Right atrium auricular region (tissue), 2 donors: ENCODE data around the gene ADK. TPM values are rescaled to one million over a fixed set of nuclear protein-coding genes. Genes with fewer than 3 reads are reported as not detected.
"Not testable (repeated sequence)": the region's sequence is repeated elsewhere in the genome, so short reads cannot be mapped to it uniquely, and the experiment has no call there.

Source experiments
- DNase-seq: peaks from one replicate; pipeline ENCODE4 v3.0.0-alpha.2; 2019; ENCODE audit warnings: low spot score
- H3K27ac ChIP-seq, 2 donors: fragments of 200-600 bp; sonication (generic); 1 replicate in 1 of 2; 2 replicates in 1 of 2; pipeline ENCODE4 v1.5.1; 2016 to 2019
- H3K27me3 ChIP-seq, 2 donors: fragments of 200-600 bp; sonication (generic); one replicate each; pipeline versions ENCODE4 v1.5.1 to v1.6.0; 2017 to 2019
- H3K36me3 ChIP-seq: fragments of 200-600 bp; sonication (generic); one replicate; pipeline ENCODE4 v1.5.1; 2016
- H3K4me1 ChIP-seq, 2 donors: fragments of 200-600 bp; sonication (generic); one replicate each; pipeline versions ENCODE4 v1.5.1 to v1.6.0; 2017 to 2019
- H3K4me3 ChIP-seq, 2 donors: fragments of 200-600 bp; sonication (generic); 1 replicate in 1 of 2; 2 replicates in 1 of 2; pipeline ENCODE4 v1.5.1; 2017 to 2019; ENCODE audit warnings: mild to moderate bottlenecking in 1 of 2, moderate library complexity in 1 of 2
- H3K9me3 ChIP-seq, 2 donors: fragments of 200-600 bp; sonication (generic); one replicate each; pipeline ENCODE4 v1.5.1; 2019
- total RNA-seq, 2 donors: library from RNA; depleted of rRNA; stranded (reverse); fragments of >200 nt; gene quantifications; one replicate each; pipeline ENCODE4 v1.1.0, GENCODE V29; 2016
- TF ChIP-seq, protein P1 (sequence below), 2 donors: fragments of 200-600 bp; sonication (generic); IDR thresholded peaks; one replicate each; pipeline ENCODE4 v1.5.1; 2019; ENCODE audit warnings: antibody characterized with exemption in 2 of 2

Gene ADK
- total RNA-seq, 2 donors from 2014 or later: 23.7 to 31.6 TPM

DNA sequence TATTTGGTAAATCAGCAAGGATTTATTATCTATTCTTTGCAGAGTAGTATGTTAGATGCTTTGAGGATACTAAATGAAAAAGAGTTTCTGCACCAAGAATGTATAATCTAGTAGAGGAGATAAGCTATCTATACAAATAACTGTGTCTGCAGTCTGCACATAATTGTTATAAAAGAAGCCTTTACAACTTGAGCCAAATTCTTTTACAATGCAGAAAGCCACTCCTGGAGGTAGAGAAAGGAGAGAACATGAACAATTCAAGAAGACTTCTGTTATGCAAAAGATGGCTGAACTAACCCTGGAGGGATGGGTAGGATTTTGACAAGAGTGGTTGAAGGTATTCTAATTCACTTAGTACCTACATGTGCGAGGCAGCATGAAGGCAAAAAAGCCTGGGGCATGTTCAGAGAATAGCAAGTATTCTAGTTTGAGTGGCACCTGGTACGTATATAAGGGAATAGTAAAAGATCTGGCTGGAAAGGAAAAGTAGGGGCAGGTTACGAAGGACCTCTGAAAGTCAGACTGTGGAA, 424.2 kb downstream of the ADK start:
- Histone ChIP-seq H3K4me1 (no peaks in the 10 kb centered on the region), H3K27ac (no peak overlapping the region), H3K27me3 (no peaks in the 10 kb centered on the region), H3K4me3 (no peak overlapping the region), H3K9me3 (no peaks in the 10 kb centered on the region), H3K36me3 (no peaks in the 10 kb centered on the region)
- DNase-seq: no peak
- TF ChIP-seq, protein P1, sequence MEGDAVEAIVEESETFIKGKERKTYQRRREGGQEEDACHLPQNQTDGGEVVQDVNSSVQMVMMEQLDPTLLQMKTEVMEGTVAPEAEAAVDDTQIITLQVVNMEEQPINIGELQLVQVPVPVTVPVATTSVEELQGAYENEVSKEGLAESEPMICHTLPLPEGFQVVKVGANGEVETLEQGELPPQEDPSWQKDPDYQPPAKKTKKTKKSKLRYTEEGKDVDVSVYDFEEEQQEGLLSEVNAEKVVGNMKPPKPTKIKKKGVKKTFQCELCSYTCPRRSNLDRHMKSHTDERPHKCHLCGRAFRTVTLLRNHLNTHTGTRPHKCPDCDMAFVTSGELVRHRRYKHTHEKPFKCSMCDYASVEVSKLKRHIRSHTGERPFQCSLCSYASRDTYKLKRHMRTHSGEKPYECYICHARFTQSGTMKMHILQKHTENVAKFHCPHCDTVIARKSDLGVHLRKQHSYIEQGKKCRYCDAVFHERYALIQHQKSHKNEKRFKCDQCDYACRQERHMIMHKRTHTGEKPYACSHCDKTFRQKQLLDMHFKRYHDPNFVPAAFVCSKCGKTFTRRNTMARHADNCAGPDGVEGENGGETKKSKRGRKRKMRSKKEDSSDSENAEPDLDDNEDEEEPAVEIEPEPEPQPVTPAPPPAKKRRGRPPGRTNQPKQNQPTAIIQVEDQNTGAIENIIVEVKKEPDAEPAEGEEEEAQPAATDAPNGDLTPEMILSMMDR (IDR thresholded peaks at IDR 0.05): no peak

DNA sequence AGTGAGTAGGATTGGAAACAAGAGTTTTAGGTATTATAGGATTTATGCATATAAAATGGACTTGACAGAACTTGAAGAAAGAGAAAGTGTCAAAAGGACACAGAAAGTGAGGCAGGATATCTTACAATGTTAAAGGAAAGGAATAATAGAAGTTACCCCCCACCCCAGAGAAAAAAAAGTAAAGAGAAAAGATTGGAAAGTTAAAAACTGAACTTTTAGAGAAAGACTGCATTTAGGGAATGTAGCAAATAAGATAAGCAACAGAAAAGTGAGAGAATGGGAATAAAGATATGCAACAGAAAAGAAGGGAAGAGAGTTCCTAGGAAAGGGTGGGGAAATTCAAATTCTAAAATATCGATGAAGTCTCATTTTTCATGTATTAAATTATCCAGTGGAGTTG, 424.9 kb downstream of the ADK start:
- Histone ChIP-seq H3K4me1 (no peaks in the 10 kb centered on the region), H3K4me3 (no peak overlapping the region), H3K36me3 (no peaks in the 10 kb centered on the region), H3K27ac (no peak overlapping the region), H3K27me3 (no peaks in the 10 kb centered on the region), H3K9me3 (no peaks in the 10 kb centered on the region)
- TF ChIP-seq, protein P1 (IDR thresholded peaks at IDR 0.05): no peak
- DNase-seq: no peak

DNA sequence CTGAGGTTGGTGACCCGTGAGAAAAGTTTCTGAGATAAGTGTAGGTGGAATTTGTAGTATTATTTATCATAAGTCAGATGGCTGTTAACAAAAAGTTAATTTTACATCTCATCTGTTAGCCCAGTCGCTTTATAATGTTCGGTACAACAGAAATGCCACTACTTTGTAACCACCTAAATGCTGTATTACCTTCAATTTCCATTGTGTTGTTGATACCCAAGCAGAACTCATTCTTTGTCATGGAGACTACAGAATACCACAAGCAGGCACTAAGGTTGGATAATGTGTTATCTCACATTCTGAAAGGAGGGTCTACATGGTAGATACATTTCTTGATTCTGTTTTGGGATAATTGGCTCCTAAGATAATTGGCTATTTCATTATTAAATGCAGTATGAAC, 425.6 kb downstream of the ADK start:
- Histone ChIP-seq H3K4me1 (no peaks in the 10 kb centered on the region), H3K36me3 (no peaks in the 10 kb centered on the region), H3K9me3 (peaks cover 0 to 3% of the 10 kb centered on the region in 2 donors), H3K27me3 (no peaks in the 10 kb centered on the region), H3K27ac (no peak overlapping the region), H3K4me3 (no peak overlapping the region)
- TF ChIP-seq, protein P1 (IDR thresholded peaks at IDR 0.05): no peak
- no peak for DNase-seq

DNA sequence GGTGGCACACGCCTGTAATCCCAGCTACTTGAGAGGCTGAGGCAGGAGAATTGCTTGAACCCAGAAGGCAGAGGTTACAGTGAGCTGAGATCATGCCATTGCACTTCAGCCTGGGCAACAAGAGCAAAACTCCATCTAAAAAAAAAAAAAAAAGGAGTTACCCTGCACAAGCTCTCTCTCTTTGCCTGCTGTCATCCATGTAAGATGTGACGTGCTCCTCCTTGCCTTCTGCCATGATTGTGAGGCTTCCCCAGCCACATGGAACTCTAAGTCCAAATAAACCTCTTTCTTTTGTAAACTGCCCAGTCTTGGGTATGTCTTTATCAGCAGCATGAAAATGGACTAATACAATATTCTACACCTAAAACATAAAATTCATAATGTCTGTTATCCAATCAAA, 429.4 kb downstream of the ADK start:
- H3K27ac ChIP-seq, H3K27me3 ChIP-seq, H3K4me3 ChIP-seq, H3K9me3 ChIP-seq, H3K4me1 ChIP-seq, H3K36me3 ChIP-seq, DNase-seq: not testable (repeated sequence)

DNA sequence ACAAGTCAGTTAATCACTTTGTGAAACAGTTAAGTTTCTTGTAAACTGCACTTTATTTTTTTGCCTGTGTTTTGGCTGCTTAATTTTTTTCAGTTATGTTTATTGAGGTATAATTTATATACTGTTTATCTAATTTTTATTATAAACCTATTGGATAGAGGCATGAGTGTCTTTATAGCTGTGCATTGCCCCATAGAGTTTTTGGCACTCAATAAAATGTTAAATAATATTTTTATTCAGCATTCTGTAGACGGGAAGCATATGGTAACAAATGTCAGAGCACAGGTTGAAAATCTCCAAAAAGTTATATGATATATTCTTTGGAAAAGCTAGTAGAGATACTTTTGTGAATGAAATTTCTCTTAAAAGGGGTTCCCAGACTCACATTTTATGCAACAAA, 431.5 kb downstream of the ADK start:
- no peak overlapping the region for H3K4me3 ChIP-seq
- TF ChIP-seq, protein P1 (IDR thresholded peaks at IDR 0.05): no peak
- H3K4me1 ChIP-seq: peaks cover 0 to 27% of the 10 kb centered on the region in 2 donors
- H3K27ac ChIP-seq: no peak overlapping the region
- DNase-seq: no peak
- H3K36me3 ChIP-seq: no peaks in the 10 kb centered on the region
- peaks cover 0 to 3% of the 10 kb centered on the region in 2 donors for H3K9me3 ChIP-seq
- H3K27me3 ChIP-seq: no peaks in the 10 kb centered on the region

DNA sequence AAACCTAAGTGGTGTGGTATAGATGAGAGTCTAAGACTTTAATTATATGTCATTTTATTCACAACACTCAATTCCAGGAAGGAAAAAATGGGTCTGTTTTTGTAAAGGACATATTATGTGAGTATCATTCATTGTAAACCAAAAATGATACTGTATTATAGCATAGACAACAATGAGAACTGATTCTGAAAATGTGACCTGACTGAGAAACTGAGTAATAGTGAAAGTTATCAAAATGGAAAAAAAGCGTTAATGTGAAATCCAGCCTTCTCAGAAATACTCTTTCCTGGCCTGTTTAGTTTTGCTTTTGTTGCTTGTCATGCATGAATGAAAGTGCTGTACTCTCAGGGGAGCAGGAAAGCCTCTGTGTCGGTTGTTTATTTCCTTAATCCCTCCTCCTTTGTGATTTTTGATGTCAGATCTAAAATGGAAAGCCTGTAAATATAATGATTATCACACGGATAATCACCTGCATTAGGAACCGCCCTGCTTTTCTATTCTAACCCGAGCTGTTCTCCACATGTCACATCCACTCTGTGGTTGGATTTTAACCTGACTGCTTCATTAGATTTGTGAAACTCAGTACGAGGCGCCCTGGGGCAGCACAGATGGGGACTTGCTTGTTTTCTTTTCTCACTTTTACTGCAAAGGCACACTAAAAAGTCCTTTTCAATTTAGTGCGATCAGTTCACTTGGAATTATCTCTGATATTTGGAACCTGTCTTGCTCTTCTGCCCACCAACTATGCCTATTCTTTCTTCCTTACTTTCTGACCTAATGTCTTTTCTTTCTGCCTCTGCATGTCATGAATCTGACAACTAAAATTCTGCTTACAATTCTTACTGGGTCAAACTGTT, 434.4 kb downstream of the ADK start:
- TF ChIP-seq, protein P1 (IDR thresholded peaks at IDR 0.05): no peak
- peaks cover 0 to 53% of the 10 kb centered on the region in 2 donors for H3K4me1 ChIP-seq
- H3K27me3 ChIP-seq: no peaks in the 10 kb centered on the region
- peak overlapping the region; percentile 54 to 71 for H3K27ac ChIP-seq
- no peaks in the 10 kb centered on the region for H3K36me3 ChIP-seq
- DNase-seq: no peak
- peak overlapping the region in 1 of 2 donors; percentile 23 for H3K4me3 ChIP-seq
- peaks cover 0 to 3% of the 10 kb centered on the region in 2 donors for H3K9me3 ChIP-seq
